ENCODE measurements around the gene TMEM150C.
"Not testable (repeated sequence)": the region's sequence is repeated elsewhere in the genome, so short reads cannot be mapped to it uniquely, and the experiment has no call there.

Gene TMEM150C

GRCh38 chr4:82569727-82570126 is 7.9 kb upstream of the TMEM150C start:
- DNase-seq (ENCODE audit: low read depth in 2 of 2, low spot score in 1 of 2) = no peak

DNA sequence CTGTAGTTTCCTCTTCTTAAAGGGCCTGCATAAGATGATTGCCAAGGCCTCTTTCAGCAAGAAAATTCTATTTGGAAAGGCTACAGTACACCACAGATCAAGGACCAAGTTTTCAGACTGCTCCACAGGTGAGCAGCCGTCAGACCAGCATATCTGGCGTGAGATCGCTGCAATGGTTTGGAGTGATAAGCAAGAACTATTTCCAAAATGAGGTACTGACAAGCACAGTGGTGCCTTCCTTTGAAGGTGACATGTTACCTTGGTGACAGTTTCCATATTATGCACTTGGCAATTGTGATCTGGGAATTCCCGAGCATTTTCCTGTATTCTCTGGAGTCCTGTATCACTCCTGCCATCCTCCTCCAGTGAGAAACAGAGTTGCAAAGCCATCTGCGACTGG is 7.3 kb upstream of the TMEM150C start:
- no peak for DNase-seq (ENCODE audit: low read depth in 2 of 2, low spot score in 1 of 2)

GRCh38 chr4:82567444-82567843 is 5.7 kb upstream of the TMEM150C start:
- no peak for DNase-seq (ENCODE audit: low read depth in 2 of 2, low spot score in 1 of 2)

- no peak for DNase-seq (ENCODE audit: low read depth in 2 of 2, low spot score in 1 of 2)
These were observed 721 bp upstream of the TMEM150C start for GRCh38 chr4:82562564-82562854.

DNA sequence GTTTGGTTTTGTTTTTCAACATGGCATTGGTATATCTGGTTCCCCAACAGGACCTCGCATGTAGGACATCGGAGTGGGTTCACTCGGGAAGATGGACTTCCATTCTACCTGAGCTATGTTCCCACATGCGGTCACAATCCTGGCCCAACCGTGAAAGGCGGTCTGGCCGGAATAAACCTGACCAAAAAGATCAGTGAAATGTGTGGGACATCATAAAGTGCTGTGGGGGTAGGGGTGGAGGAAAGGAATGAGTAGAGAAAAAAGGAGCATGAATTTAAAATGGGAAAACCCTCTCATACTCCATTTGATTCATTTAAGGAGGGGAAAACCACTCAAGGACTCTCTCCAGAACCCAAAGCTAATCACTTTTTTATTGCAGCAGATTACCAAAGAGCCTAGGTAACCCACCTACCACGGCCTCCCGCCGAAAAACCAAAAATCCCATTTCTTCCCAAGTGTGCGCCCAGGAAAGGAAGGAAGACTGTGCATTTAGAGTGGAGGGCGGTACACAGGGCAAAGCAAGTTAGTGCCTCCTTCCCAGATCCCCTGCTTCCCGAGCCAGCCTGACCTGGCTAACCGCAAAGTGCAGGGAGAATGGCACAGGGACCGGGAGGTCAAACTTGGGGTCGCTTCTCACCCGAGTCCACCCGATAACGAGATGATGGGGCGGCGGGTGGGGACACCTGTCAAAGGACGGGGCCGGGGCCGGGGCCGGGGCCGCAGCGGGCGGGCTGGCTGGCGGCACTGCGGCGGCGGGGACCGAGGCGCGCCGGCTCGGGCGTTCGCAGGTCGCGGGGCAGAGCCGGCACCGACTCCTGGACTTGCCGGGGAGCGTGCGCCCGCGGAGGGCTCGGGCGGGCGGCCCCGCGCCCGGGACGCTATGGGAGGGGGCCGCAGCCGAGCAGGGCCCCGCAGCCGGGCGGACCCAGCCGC is 669 bp downstream of the TMEM150C start:
- DNase-seq (ENCODE audit: low read depth in 2 of 2, low spot score in 1 of 2) = no peak

GRCh38 chr4:82559735-82560120 is 2.1 kb downstream of the TMEM150C start:
- DNase-seq (ENCODE audit: low read depth in 2 of 2, low spot score in 1 of 2) = no peak

- DNase-seq (ENCODE audit: low read depth in 2 of 2, low spot score in 1 of 2) = not testable (repeated sequence)
These were observed 2.6 kb downstream of the TMEM150C start for GRCh38 chr4:82559090-82559734.

DNA sequence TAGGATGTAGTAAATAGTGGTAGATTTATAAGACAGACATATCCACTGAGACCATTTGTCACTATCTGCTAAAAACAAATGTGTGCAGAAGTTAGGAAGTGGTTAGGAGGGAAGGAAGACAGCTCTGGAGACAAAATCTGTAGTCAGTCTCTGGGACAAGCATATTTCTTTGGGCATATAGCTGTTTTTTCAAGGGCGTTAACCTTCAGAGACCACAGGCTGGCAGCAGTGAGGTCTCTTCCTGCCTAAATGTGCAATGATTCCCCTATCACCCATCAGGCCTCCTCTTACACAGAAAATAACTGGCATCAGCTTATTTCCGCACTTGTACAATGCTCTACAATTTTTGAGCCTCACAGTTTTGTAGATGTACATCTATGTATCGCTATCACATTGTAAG is 6.5 kb downstream of the TMEM150C start:
- no peak for DNase-seq (ENCODE audit: low read depth in 2 of 2, low spot score in 1 of 2)

DNA sequence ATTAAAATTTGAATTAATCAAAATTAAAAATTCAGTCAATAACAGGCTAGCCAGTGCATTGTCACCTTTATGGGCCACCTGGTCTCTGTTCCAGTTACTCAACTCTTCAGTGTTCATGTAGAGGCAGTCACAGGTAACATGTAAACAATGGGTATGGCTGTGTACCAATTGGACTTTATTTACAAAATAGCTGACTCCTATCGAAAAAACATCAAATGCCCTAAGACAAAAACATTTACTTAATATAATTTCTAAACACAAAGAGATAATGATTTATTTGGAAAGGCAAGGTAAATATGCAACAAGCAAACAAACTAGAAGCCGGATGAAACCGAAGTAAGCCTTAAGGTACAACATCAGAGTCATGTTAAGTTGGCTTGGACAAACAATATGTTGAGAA is 8.8 kb downstream of the TMEM150C start:
- no peak for DNase-seq (ENCODE audit: low read depth in 2 of 2, low spot score in 1 of 2)

GRCh38 chr4:82551734-82552133 is 10.1 kb downstream of the TMEM150C start:
- DNase-seq (ENCODE audit: low read depth in 2 of 2, low spot score in 1 of 2) = no peak

DNA sequence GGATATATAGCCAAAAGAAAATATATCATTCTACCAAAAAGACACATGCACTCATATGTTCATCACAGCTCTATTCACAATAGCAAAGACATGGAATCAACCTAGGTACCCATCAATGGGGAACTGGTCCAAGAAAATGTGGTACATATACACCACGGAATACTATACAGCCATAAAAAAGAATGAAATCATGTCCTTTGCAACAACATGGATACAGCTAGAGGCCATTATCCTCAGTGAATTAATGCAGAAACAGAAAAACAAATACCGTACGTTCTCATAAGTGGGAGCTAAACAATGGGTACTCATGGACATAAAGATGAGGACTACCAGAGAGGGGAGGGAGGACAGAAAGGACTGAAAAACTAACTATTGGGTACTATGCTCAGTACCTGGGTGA is 13.9 kb downstream of the TMEM150C start:
- DNase-seq (ENCODE audit: low read depth in 2 of 2, low spot score in 1 of 2) = not testable (repeated sequence)

GRCh38 chr4:82543131-82543530 is 18.7 kb downstream of the TMEM150C start:
- no peak for DNase-seq (ENCODE audit: low read depth in 2 of 2, low spot score in 1 of 2)

- no peak for DNase-seq (ENCODE audit: low read depth in 2 of 2, low spot score in 1 of 2)
These were observed 19.1 kb downstream of the TMEM150C start for GRCh38 chr4:82542642-82543041.

GRCh38 chr4:82529322-82529721 is 32.5 kb downstream of the TMEM150C start:
- DNase-seq (ENCODE audit: low read depth in 2 of 2, low spot score in 1 of 2) = no peak

- DNase-seq (ENCODE audit: low read depth in 2 of 2, low spot score in 1 of 2) = no peak
These were observed 32.9 kb downstream of the TMEM150C start for GRCh38 chr4:82528868-82529267.

GRCh38 chr4:82528074-82528473 is 33.7 kb downstream of the TMEM150C start:
- DNase-seq (ENCODE audit: low read depth in 2 of 2, low spot score in 1 of 2) = no peak

DNA sequence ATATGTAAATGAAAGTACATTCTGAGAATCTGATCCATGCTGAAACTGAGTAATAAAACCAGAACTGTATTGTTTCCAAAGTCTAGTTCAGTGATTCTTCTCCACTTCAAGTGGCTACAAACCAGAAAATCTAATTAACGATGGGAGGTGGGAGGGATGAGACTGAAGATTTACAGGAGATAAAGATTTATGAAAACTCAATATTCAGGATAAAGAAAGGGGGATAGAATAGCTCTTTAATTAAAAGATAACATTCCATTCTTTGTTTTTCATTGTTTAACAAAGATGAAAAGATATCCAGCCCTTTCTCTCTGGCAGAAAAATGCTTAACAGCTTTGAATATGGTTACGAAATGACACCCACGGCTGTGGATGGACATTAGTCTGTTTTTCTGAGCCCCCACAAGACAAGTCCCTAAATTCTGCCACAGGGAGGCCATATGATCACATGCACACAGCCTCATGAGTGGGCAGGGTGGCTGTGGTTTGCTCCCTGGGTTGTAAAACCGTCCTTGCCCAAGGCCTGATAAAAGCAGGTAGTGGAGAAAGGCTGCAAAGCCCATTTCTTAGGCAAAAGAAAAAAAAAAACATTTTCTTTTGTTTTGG is 36.4 kb downstream of the TMEM150C start:
- no peak for DNase-seq (ENCODE audit: low read depth in 2 of 2, low spot score in 1 of 2)

GRCh38 chr4:82524570-82525152 is 37.1 kb downstream of the TMEM150C start:
- DNase-seq (ENCODE audit: low read depth in 2 of 2, low spot score in 1 of 2) = no peak

- DNase-seq (ENCODE audit: low read depth in 2 of 2, low spot score in 1 of 2) = no peak
These were observed 38.6 kb downstream of the TMEM150C start for GRCh38 chr4:82523179-82523578.

DNA sequence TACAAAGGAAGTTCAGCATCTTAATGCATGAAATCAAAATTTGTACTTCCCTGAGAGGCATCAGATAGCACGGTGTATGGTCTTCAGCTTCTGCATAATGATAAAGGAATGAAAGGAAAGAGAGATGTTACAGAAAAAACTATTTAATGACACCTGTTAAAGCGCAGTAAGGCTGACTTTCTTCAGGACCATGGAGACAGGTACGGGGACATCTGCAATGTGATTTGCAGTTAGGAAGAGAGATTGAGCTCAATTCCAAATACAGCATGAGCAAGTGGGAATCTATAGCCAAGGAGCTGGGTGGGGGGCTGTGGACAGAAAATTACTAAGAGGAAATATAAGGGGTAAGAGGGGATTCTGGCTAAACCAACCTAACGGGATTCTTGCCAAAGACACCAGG is 39.3 kb downstream of the TMEM150C start:
- DNase-seq (ENCODE audit: low read depth in 2 of 2, low spot score in 1 of 2) = no peak

- DNase-seq (ENCODE audit: low read depth in 2 of 2, low spot score in 1 of 2) = no peak
These were observed 40.5 kb downstream of the TMEM150C start for GRCh38 chr4:82521283-82521682.

GRCh38 chr4:82519776-82520175 is 42.0 kb downstream of the TMEM150C start:
- DNase-seq (ENCODE audit: low read depth in 2 of 2, low spot score in 1 of 2) = no peak
